Hematopoietic multipotent progenitor cell (in vitro differentiated cells): ENCODE data around the gene C15orf62. TPM values are rescaled to one million over a fixed set of nuclear protein-coding genes. Genes with fewer than 3 reads are reported as not detected.

Source experiments
- DNase-seq, 3 donors: peaks; one replicate each; pipeline ENCODE4 v3.0.0-alpha.2; 2011 to 2015; ENCODE audit warnings: low read depth in 2 of 3, low spot score in 2 of 3
- small RNA-seq: library from RNA; depleted of rRNA; stranded (forward); fragments of <200 nt; gene quantifications from one replicate; pipeline ENCODE3, GENCODE V24; 2012
- total RNA-seq: library from RNA; depleted of rRNA; stranded (reverse); fragments of >200 nt; gene quantifications from one replicate; pipeline ENCODE4 v1.2.3, GENCODE V29; 2012

Gene C15orf62
- total RNA-seq, 1 donor: 1.1 TPM

DNA sequence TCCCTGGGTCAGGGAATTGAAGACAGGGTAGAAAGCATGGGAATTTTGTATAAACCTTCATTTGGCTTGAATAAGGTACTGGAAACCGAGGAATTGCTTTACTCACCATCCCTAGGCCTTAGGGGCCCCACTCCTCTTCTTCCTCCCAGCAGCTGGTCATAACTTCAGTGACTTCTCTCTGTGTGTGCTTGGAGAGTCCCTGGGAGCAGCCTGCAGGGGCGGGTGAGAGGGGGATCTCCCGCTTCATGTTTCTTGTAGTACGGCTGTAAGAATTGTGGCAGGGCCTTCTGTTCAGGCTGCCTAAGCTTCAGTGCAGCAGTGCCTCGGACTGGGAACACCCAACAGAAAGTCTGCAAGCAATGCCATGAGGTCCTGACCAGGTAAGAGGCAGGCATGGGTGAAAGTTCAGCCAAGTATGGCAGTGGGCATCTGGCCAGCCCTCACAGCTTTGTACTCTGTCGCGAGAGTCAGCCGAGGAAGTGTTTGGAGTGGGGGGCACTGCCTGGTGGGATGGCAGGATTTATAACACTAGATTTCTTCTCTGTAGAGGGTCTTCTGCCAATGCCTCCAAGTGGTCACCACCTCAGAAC, 39.2 kb downstream of the C15orf62 start:
- no peak for DNase-seq

DNA sequence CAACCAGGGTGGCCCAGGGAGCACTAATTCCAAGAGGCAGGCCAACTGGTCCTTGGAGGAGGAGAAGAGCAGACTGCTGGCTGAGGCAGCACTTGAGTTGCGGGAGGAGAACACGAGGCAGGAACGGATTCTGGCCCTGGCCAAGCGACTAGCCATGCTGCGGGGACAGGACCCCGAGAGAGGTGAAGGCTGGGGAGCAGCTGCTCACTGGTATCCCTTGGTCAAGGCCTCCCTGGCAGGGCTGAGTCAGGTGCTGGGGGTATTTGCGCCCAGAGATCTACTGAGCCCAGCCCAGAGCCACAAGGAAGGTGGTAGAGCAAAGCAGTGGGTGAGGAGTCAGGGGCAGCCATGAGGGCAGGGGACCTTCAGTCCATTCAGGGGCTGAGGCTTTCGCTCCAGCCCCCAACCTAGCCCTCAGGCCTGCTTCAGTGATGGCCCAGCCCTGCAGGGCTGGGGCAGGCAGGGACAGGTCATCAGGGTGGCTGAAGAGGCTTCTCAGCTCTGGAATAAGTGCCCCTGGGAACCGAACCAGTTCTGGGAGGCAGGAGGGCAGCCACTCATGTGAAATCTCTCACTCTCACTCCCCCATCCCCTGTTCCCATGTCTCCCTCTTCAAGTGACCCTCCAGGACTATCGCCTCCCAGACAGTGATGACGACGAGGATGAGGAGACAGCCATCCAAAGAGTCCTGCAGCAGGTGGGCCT, 43.1 kb downstream of the C15orf62 start:
- no peak for DNase-seq

DNA sequence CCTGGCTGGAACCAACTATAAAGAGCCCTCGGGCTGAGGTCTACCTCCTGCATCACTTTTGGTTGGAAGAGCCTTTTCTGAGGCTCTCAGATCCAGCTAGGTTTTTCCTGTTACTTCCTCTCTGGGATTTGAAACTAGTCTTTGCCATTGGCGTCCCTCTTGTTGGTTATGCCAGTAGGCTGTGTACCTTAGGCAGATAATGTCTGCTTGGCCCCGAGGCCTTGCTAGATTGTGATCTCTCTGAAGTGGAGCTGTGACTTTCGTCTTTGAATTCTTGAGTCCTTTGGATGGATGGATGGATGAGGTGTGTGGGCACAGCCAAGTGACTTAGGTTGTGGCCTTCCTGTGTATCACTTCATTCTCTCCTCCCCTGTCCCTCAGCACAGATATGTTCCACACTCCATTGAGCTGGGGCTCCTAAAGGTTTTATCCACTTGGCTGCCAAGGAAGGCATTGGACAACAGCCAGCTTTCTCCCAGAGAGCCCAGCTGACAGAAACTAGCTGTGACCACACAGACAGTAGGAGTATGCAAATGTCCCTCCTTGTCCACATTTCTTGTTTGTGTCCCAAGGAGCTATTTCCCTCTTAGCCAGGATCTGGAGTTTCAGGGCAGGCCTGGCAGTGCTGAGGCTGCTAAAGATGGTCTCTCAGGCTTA, 45.4 kb downstream of the C15orf62 start:
- no peak for DNase-seq

DNA sequence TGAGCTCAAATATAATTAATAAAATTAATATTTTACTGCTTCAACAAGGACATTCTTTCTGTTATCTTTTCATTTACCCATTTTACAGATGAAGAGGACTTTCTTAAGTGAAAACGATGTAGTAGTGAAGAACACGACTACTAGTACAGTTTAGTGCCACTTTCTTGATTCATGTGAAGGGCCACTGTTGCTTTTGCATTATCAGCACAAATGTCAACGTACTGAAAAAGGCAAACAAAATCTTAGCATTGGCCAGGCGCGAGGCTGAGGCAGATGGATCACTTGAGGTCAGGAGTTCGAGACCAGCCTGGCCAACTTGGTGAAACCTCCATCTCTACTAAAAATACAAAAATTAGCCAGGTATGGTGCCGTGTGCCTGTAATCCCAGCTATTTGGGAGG, 49.3 kb downstream of the C15orf62 start:
- DNase-seq: no peak

DNA sequence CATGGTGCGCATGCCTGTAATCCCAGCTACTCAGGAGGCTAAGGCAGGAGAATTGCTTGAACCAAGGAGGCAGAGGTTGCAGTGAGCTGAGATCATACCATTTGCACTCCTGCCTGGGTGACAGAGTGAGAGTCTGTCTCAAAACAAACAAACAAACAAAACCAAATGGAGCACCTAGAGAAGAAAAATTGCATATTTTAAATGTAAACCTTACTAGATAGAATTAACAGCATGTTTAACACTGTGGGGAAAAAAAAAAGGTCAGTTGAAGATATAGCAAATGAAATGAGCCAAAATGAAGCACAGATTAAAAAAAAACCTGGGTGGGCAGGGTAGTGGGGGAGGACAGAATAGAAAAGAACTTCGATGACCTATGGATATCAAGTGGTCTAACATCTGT, 51.4 kb downstream of the C15orf62 start:
- no peak for DNase-seq

Small RNAs within 50 kb of the gene (small RNA-seq; reads per million reads assigned to genes)
- gene SUMO2P15: not detected

Other genes with a start within 250 kb of the C15orf62 start
- gene CCDC32, start 204.9 kb upstream of the C15orf62 start, total RNA-seq: 17.0 TPM
- gene RPUSD2, start 200.7 kb upstream of the C15orf62 start, total RNA-seq: 14.8 TPM
- 1.3 TPM for gene KNL1, start 175.7 kb upstream of the C15orf62 start, total RNA-seq
- 4.6 TPM for gene RAD51, start 74.8 kb upstream of the C15orf62 start, total RNA-seq
- 18.9 TPM for gene RMDN3, start 14.7 kb upstream of the C15orf62 start, total RNA-seq
- gene GCHFR, start 5.9 kb upstream of the C15orf62 start, total RNA-seq: 25.3 TPM
- gene ZFYVE19, start 37.1 kb downstream of the C15orf62 start, total RNA-seq: 32.3 TPM
- gene DNAJC17, start 37.5 kb downstream of the C15orf62 start, total RNA-seq: 21.8 TPM
- not detected for gene PPP1R14D, start 58.7 kb downstream of the C15orf62 start, total RNA-seq
- gene SPINT1, start 74.1 kb downstream of the C15orf62 start, total RNA-seq: 60.3 TPM
- gene RHOV, start 104.3 kb downstream of the C15orf62 start, total RNA-seq: 0.27 TPM
- 47.4 TPM for gene VPS18, start 124.5 kb downstream of the C15orf62 start, total RNA-seq
- under 0.01 TPM for gene DLL4, start 159.4 kb downstream of the C15orf62 start, total RNA-seq
- 1.9 TPM for gene CHAC1, start 183.5 kb downstream of the C15orf62 start, total RNA-seq